ENCODE data around the gene DNAJB6.

Gene DNAJB6

GRCh38 chr7:157347217-157347904 lies 10.6 kb downstream of the DNAJB6 start:
- peaks cover 0 to 2% of the 10 kb centered on the region in 2 donors for H3K9me3 ChIP-seq (replicated peaks in 1 of 2; ENCODE audit: control insufficient read depth in 2 of 2, insufficient read depth in 1 of 2, low read depth in 1 of 2, low read length in 2 of 2)
- no peak overlapping the region for H2BK12ac ChIP-seq (ENCODE audit: low read length)
- H3K9ac ChIP-seq (ENCODE audit: low read depth, low read length, poor library complexity): no peak overlapping the region
- H2BK120ac ChIP-seq (ENCODE audit: low read depth, low read length): no peak overlapping the region
- H2BK5ac ChIP-seq (ENCODE audit: low read length): no peak overlapping the region
- H3K23ac ChIP-seq (ENCODE audit: low read depth, low read length, poor library complexity): no peak overlapping the region
- no peak overlapping the region for H2AFZ ChIP-seq (ENCODE audit: low read length)
- H3K4me3 ChIP-seq (ENCODE audit: low read length in 2 of 2): no peak overlapping the region
- H4K8ac ChIP-seq (ENCODE audit: low read depth, low read length): no peak overlapping the region
- no peak overlapping the region for H3K14ac ChIP-seq (ENCODE audit: low read length)
- H3K79me1 ChIP-seq (ENCODE audit: low read depth, low read length): peaks cover 5% of the 10 kb centered on the region
- no peak for DNase-seq (ENCODE audit: low spot score)
- H3K18ac ChIP-seq (ENCODE audit: low read length): no peak overlapping the region
- H3K4me1 ChIP-seq (ENCODE audit: control insufficient read depth in 2 of 2, insufficient read depth in 1 of 2, low read depth in 1 of 2, low read length in 2 of 2): no peaks in the 10 kb centered on the region
- WGBS, 2 donors (ENCODE audit: extremely low coverage in 2 of 2, insufficient read length in 2 of 2, insufficient replicate concordance in 1 of 2): no CpG with 5 or more reads among the region's 11 CpGs
- H3K4ac ChIP-seq (ENCODE audit: low read length): no peak overlapping the region
- H3K4me2 ChIP-seq (ENCODE audit: insufficient read depth, low read length, poor library complexity, severe bottlenecking): no peak overlapping the region
- H3K36me3 ChIP-seq (replicated peaks in 1 of 2; ENCODE audit: control insufficient read depth in 2 of 2, insufficient read depth in 2 of 2, low read length in 2 of 2): peaks cover 0 to 17% of the 10 kb centered on the region in 2 donors
- H3K27me3 ChIP-seq (ENCODE audit: control insufficient read depth in 3 of 3, insufficient read depth in 3 of 3, low read depth in 1 of 3, low read length in 3 of 3): no peaks in the 10 kb centered on the region
- no peak overlapping the region for H4K91ac ChIP-seq (ENCODE audit: low read depth, low read length, poor library complexity)
- no peak overlapping the region for H2AK5ac ChIP-seq (ENCODE audit: low read depth, low read length)
- no peak overlapping the region for H3K27ac ChIP-seq (replicated peaks; ENCODE audit: low read length)
- no peak overlapping the region for H2BK15ac ChIP-seq (ENCODE audit: low read length)

DNA sequence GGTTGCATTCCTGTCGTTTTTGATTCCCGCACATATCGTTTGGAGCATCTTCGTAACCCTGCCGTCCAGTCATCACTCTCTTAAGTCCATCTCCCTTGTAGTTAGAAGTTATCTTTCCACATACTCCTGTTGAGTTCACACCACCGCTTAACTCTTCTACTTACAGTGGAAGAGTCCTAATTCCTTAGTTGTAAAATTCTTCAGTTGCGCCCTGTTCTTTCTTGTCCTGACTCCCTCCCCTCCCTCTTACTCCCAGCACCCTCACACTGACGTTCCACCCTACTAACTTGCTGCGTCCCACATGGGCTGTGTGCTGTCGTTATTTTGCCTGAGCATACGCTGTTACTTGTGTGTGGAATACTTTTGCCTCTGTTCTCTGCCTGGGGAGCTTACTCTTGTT lies 11.7 kb downstream of the DNAJB6 start:
- Histone ChIP-seq H2BK12ac (ENCODE audit: low read length) (no peak overlapping the region), H3K4me2 (ENCODE audit: insufficient read depth, low read length, poor library complexity, severe bottlenecking) (no peak overlapping the region), H3K27ac (replicated peaks; ENCODE audit: low read length) (no peak overlapping the region), H2AK5ac (ENCODE audit: low read depth, low read length) (no peak overlapping the region), H3K18ac (ENCODE audit: low read length) (no peak overlapping the region), H3K79me1 (ENCODE audit: low read depth, low read length) (peaks cover 4% of the 10 kb centered on the region), H2BK120ac (ENCODE audit: low read depth, low read length) (no peak overlapping the region), H3K14ac (ENCODE audit: low read length) (no peak overlapping the region), H3K9me3 (replicated peaks in 1 of 2; ENCODE audit: control insufficient read depth in 2 of 2, insufficient read depth in 1 of 2, low read depth in 1 of 2, low read length in 2 of 2) (peaks cover 4 to 13% of the 10 kb centered on the region in 2 donors), H4K91ac (ENCODE audit: low read depth, low read length, poor library complexity) (no peak overlapping the region), H2BK15ac (ENCODE audit: low read length) (no peak overlapping the region), H3K23ac (ENCODE audit: low read depth, low read length, poor library complexity) (no peak overlapping the region), H3K4ac (ENCODE audit: low read length) (no peak overlapping the region), H4K8ac (ENCODE audit: low read depth, low read length) (no peak overlapping the region), H3K9ac (ENCODE audit: low read depth, low read length, poor library complexity) (no peak overlapping the region), H3K27me3 (ENCODE audit: control insufficient read depth in 3 of 3, insufficient read depth in 3 of 3, low read depth in 1 of 3, low read length in 3 of 3) (no peaks in the 10 kb centered on the region), H3K4me1 (ENCODE audit: control insufficient read depth in 2 of 2, insufficient read depth in 1 of 2, low read depth in 1 of 2, low read length in 2 of 2) (no peaks in the 10 kb centered on the region), H3K4me3 (ENCODE audit: low read length in 2 of 2) (no peak overlapping the region), H2BK5ac (ENCODE audit: low read length) (no peak overlapping the region), H2AFZ (ENCODE audit: low read length) (no peak overlapping the region), H3K36me3 (replicated peaks in 1 of 2; ENCODE audit: control insufficient read depth in 2 of 2, insufficient read depth in 2 of 2, low read length in 2 of 2) (peaks cover 4 to 18% of the 10 kb centered on the region in 2 donors)
- DNase-seq (ENCODE audit: low spot score): no peak
- WGBS, 2 donors (ENCODE audit: extremely low coverage in 2 of 2, insufficient read length in 2 of 2, insufficient replicate concordance in 1 of 2): no CpG with 5 or more reads among the region's 11 CpGs

DNA sequence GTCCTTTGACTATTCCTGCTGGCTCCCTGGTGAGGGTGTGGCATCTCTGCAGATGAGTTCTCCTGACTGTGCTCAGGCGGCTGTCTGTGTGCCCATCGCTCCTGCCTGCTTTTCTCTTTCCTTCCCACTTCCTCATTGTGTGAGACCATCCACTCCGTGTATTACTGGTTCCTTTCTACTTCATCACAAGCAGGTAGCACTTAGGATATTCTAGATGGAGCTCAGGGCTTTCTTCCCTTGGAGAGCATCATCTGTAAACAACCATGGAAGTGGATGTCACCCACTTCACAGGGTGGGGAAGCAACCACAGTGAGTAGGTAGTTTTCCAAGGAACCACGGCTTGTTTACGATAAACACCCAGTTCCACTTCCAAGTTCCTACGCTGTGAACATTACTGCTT lies 15.7 kb downstream of the DNAJB6 start:
- no peak overlapping the region for H3K9ac ChIP-seq (ENCODE audit: low read depth, low read length, poor library complexity)
- H4K8ac ChIP-seq (ENCODE audit: low read depth, low read length): no peak overlapping the region
- no peak overlapping the region for H3K4me2 ChIP-seq (ENCODE audit: insufficient read depth, low read length, poor library complexity, severe bottlenecking)
- no peak overlapping the region for H3K4ac ChIP-seq (ENCODE audit: low read length)
- H3K4me3 ChIP-seq (ENCODE audit: low read length in 2 of 2): no peak overlapping the region
- H2AFZ ChIP-seq (ENCODE audit: low read length): no peak overlapping the region
- no peak overlapping the region for H3K23ac ChIP-seq (ENCODE audit: low read depth, low read length, poor library complexity)
- no CpG with 5 or more reads among the region's 6 CpGs for WGBS, 2 donors (ENCODE audit: extremely low coverage in 2 of 2, insufficient read length in 2 of 2, insufficient replicate concordance in 1 of 2)
- H3K18ac ChIP-seq (ENCODE audit: low read length): no peak overlapping the region
- H3K9me3 ChIP-seq (replicated peaks in 1 of 2; ENCODE audit: control insufficient read depth in 2 of 2, insufficient read depth in 1 of 2, low read depth in 1 of 2, low read length in 2 of 2): peaks cover 4 to 15% of the 10 kb centered on the region in 2 donors
- H3K27ac ChIP-seq (replicated peaks; ENCODE audit: low read length): no peak overlapping the region
- no peak overlapping the region for H2BK120ac ChIP-seq (ENCODE audit: low read depth, low read length)
- no peak overlapping the region for H2BK5ac ChIP-seq (ENCODE audit: low read length)
- H3K4me1 ChIP-seq (ENCODE audit: control insufficient read depth in 2 of 2, insufficient read depth in 1 of 2, low read depth in 1 of 2, low read length in 2 of 2): peaks cover 0 to 7% of the 10 kb centered on the region in 2 donors
- H3K14ac ChIP-seq (ENCODE audit: low read length): no peak overlapping the region
- no peak overlapping the region for H2BK15ac ChIP-seq (ENCODE audit: low read length)
- no peak overlapping the region for H2AK5ac ChIP-seq (ENCODE audit: low read depth, low read length)
- DNase-seq (ENCODE audit: low spot score): no peak
- no peak overlapping the region for H2BK12ac ChIP-seq (ENCODE audit: low read length)
- H3K79me1 ChIP-seq (ENCODE audit: low read depth, low read length): peaks cover 5% of the 10 kb centered on the region
- H3K36me3 ChIP-seq (replicated peaks in 1 of 2; ENCODE audit: control insufficient read depth in 2 of 2, insufficient read depth in 2 of 2, low read length in 2 of 2): peaks cover 5 to 26% of the 10 kb centered on the region in 2 donors
- no peaks in the 10 kb centered on the region for H3K27me3 ChIP-seq (ENCODE audit: control insufficient read depth in 3 of 3, insufficient read depth in 3 of 3, low read depth in 1 of 3, low read length in 3 of 3)
- H4K91ac ChIP-seq (ENCODE audit: low read depth, low read length, poor library complexity): no peak overlapping the region

GRCh38 chr7:157355784-157356511 lies 19.1 kb downstream of the DNAJB6 start:
- no peak overlapping the region for H3K4ac ChIP-seq (ENCODE audit: low read length)
- H3K27ac ChIP-seq (replicated peaks; ENCODE audit: low read length): peak overlapping the region; percentile 22
- no peak overlapping the region for H2BK5ac ChIP-seq (ENCODE audit: low read length)
- no peak overlapping the region for H2AK5ac ChIP-seq (ENCODE audit: low read depth, low read length)
- no peaks in the 10 kb centered on the region for H3K27me3 ChIP-seq (ENCODE audit: control insufficient read depth in 3 of 3, insufficient read depth in 3 of 3, low read depth in 1 of 3, low read length in 3 of 3)
- no peak overlapping the region for H2BK12ac ChIP-seq (ENCODE audit: low read length)
- H3K23ac ChIP-seq (ENCODE audit: low read depth, low read length, poor library complexity): no peak overlapping the region
- H4K8ac ChIP-seq (ENCODE audit: low read depth, low read length): no peak overlapping the region
- no peak overlapping the region for H3K4me2 ChIP-seq (ENCODE audit: insufficient read depth, low read length, poor library complexity, severe bottlenecking)
- no peak for DNase-seq (ENCODE audit: low spot score)
- no peak overlapping the region for H4K91ac ChIP-seq (ENCODE audit: low read depth, low read length, poor library complexity)
- H3K9me3 ChIP-seq (replicated peaks in 1 of 2; ENCODE audit: control insufficient read depth in 2 of 2, insufficient read depth in 1 of 2, low read depth in 1 of 2, low read length in 2 of 2): peaks cover 4 to 15% of the 10 kb centered on the region in 2 donors
- peaks cover 24 to 57% of the 10 kb centered on the region in 2 donors for H3K36me3 ChIP-seq (replicated peaks in 1 of 2; ENCODE audit: control insufficient read depth in 2 of 2, insufficient read depth in 2 of 2, low read length in 2 of 2)
- no peak overlapping the region for H3K14ac ChIP-seq (ENCODE audit: low read length)
- no peak overlapping the region for H3K4me3 ChIP-seq (ENCODE audit: low read length in 2 of 2)
- peaks cover 0 to 10% of the 10 kb centered on the region in 2 donors for H3K4me1 ChIP-seq (ENCODE audit: control insufficient read depth in 2 of 2, insufficient read depth in 1 of 2, low read depth in 1 of 2, low read length in 2 of 2)
- H3K18ac ChIP-seq (ENCODE audit: low read length): no peak overlapping the region
- peak overlapping the region; percentile 32 for H3K9ac ChIP-seq (ENCODE audit: low read depth, low read length, poor library complexity)
- H2BK120ac ChIP-seq (ENCODE audit: low read depth, low read length): no peak overlapping the region
- peaks cover 8% of the 10 kb centered on the region for H3K79me1 ChIP-seq (ENCODE audit: low read depth, low read length)
- no peak overlapping the region for H2BK15ac ChIP-seq (ENCODE audit: low read length)
- no CpG with 5 or more reads among the region's 15 CpGs for WGBS, 2 donors (ENCODE audit: extremely low coverage in 2 of 2, insufficient read length in 2 of 2, insufficient replicate concordance in 1 of 2)
- H2AFZ ChIP-seq (ENCODE audit: low read length): no peak overlapping the region

Data from neuronal stem cell (in vitro differentiated cells).